Islet precursor cell (in vitro differentiated cells): ENCODE measurements around the gene TTLL13.

Source experiments
- DNase-seq: peaks from one replicate; pipeline ENCODE4 v3.0.0-alpha.2; 2018

Gene TTLL13

GRCh38 chr15:90249203-90249863 lies at the start of gene TTLL13:
Gene TTLL13, plus strand, starts transcription at chr15:90249556. Its CDS starts 1,075 bp downstream, at chr15:90250631.
- DNase-seq = peak; percentile 98

- no peak for DNase-seq
Measured at GRCh38 chr15:90200534-90201129, 48.7 kb upstream of the TTLL13 start.

GRCh38 chr15:90201130-90201943 lies 48.0 kb upstream of the TTLL13 start, which contains the start of gene SEMA4B:
Gene SEMA4B, plus strand, starts transcription at chr15:90201330. Its CDS starts 249 bp downstream, at chr15:90201579.
- peak; percentile 84 for DNase-seq

GRCh38 chr15:90201944-90202375 lies 47.4 kb upstream of the TTLL13 start:
- peak; percentile 70 for DNase-seq

GRCh38 chr15:90202929-90203328 lies 46.4 kb upstream of the TTLL13 start:
- no peak for DNase-seq

- no peak for DNase-seq
Measured at GRCh38 chr15:90203473-90203872, 45.9 kb upstream of the TTLL13 start.

- peak; percentile 34 for DNase-seq
Measured at GRCh38 chr15:90203922-90204321, 45.4 kb upstream of the TTLL13 start.

- DNase-seq = peak; percentile 41
Measured at GRCh38 chr15:90205050-90205848, 44.1 kb upstream of the TTLL13 start.

- DNase-seq = peak; percentile 32
Measured at GRCh38 chr15:90205886-90206285, 43.5 kb upstream of the TTLL13 start.

- DNase-seq = no peak
Measured at GRCh38 chr15:90207252-90207651, 42.1 kb upstream of the TTLL13 start.

GRCh38 chr15:90208356-90208755 lies 41.0 kb upstream of the TTLL13 start:
- DNase-seq = no peak

GRCh38 chr15:90209591-90209990 lies 39.8 kb upstream of the TTLL13 start:
- no peak for DNase-seq

GRCh38 chr15:90210593-90210992 lies 38.8 kb upstream of the TTLL13 start:
- no peak for DNase-seq

- no peak for DNase-seq
Measured at GRCh38 chr15:90211009-90211408, 38.3 kb upstream of the TTLL13 start.

- peak; percentile 87 for DNase-seq
Measured at GRCh38 chr15:90211440-90212143, 37.8 kb upstream of the TTLL13 start.

GRCh38 chr15:90212221-90213098 lies 36.9 kb upstream of the TTLL13 start:
- peak; percentile 49 for DNase-seq

- DNase-seq = peak; percentile 89
Measured at GRCh38 chr15:90213122-90213817, 36.1 kb upstream of the TTLL13 start.

GRCh38 chr15:90213818-90214204 lies 35.5 kb upstream of the TTLL13 start:
- DNase-seq = no peak

GRCh38 chr15:90214553-90215196 lies 34.7 kb upstream of the TTLL13 start:
- no peak for DNase-seq
